KBM-7 (cell line): ENCODE measurements around the gene CARD11.

Experiments used
- DNase-seq: peaks from one replicate; pipeline ENCODE4 v3.0.0-alpha.2; 2015
- in situ Hi-C: fragments of 300-500 bp; cut with MboI; formaldehyde crosslinking; loops from 2 replicates; pipeline ENCODE4 v1.14.3; 2020; ENCODE audit warnings: low sequenced_read_pairs, low pct_unique_long_range_greater_than_20kb, mixed read lengths

CARD11 gene

GRCh38 chr7:2903682-2904162 is 139.9 kb downstream of the CARD11 start:
- DNase-seq: no peak
- in situ Hi-C loops: no loop called here

GRCh38 chr7:2897023-2897422 is 146.6 kb downstream of the CARD11 start:
- in situ Hi-C loops: no loop called here

GRCh38 chr7:2896131-2896530 is 147.5 kb downstream of the CARD11 start:
- in situ Hi-C loops: no loop called here

More at GRCh38 chr7:2897023-2897422, 146.6 kb downstream of the CARD11 start:
- no peak for DNase-seq

GRCh38 chr7:2894118-2894940 is 149.3 kb downstream of the CARD11 start:
- peak; percentile 31 for DNase-seq
- in situ Hi-C loops: no loop called here

More at GRCh38 chr7:2896131-2896530, 147.5 kb downstream of the CARD11 start:
- DNase-seq: no peak

GRCh38 chr7:2893411-2893861 is 150.2 kb downstream of the CARD11 start:
- no peak for DNase-seq
- in situ Hi-C loops: no loop called here

GRCh38 chr7:2892549-2892948 is 151.1 kb downstream of the CARD11 start:
- in situ Hi-C loops: no loop called here
- no peak for DNase-seq

GRCh38 chr7:2887816-2888215 is 155.9 kb downstream of the CARD11 start:
- in situ Hi-C loops: no loop called here
- no peak for DNase-seq

GRCh38 chr7:2886900-2887299 is 156.8 kb downstream of the CARD11 start:
- peak; percentile 87 for DNase-seq
- in situ Hi-C loops: no loop called here

GRCh38 chr7:2886391-2886790 is 157.3 kb downstream of the CARD11 start:
- DNase-seq: no peak
- in situ Hi-C loops: no loop called here

- in situ Hi-C loops: no loop called here
- no peak for DNase-seq
Observed at GRCh38 chr7:2884161-2884560, 159.5 kb downstream of the CARD11 start.

GRCh38 chr7:2883101-2883500 is 160.6 kb downstream of the CARD11 start:
- in situ Hi-C loops: no loop called here
- no peak for DNase-seq

GRCh38 chr7:2882111-2882510 is 161.6 kb downstream of the CARD11 start:
- in situ Hi-C loops: no loop called here
- no peak for DNase-seq

GRCh38 chr7:2880874-2881533 is 162.7 kb downstream of the CARD11 start:
- in situ Hi-C loops: no loop called here
- no peak for DNase-seq

GRCh38 chr7:2880051-2880450 is 163.6 kb downstream of the CARD11 start:
- in situ Hi-C loops: no loop called here
- no peak for DNase-seq

- DNase-seq: no peak
- in situ Hi-C loops: loop anchor here (10.0 kb wide), 1 partner anchor 275 kb away; no protein-coding TSS in a partner anchor
Observed at GRCh38 chr7:2879354-2879753, 164.3 kb downstream of the CARD11 start.

GRCh38 chr7:2878306-2878705 is 165.4 kb downstream of the CARD11 start:
- DNase-seq: no peak
- in situ Hi-C loops: loop anchor here (10.0 kb wide), 1 partner anchor 276 kb away; no protein-coding TSS in a partner anchor

- no peak for DNase-seq
Observed at GRCh38 chr7:2876031-2876731, 167.5 kb downstream of the CARD11 start.

GRCh38 chr7:2873686-2874551 is 169.7 kb downstream of the CARD11 start:
- in situ Hi-C loops: loop anchor here (10.0 kb wide), 1 partner anchor 281 kb away; no protein-coding TSS in a partner anchor
- DNase-seq: no peak

More at GRCh38 chr7:2876031-2876731, 167.5 kb downstream of the CARD11 start:
- in situ Hi-C loops: loop anchor here (10.0 kb wide), 1 partner anchor 279 kb away; no protein-coding TSS in a partner anchor
